Prostate gland (tissue), 2 donors: Measurements from ENCODE around the gene DCPS.

Experiments
- CTCF ChIP-seq, 4 experiments: fragments of 200-600 bp in 2 of 4; fragments of 450-650 bp in 2 of 4; sonication (generic) in 2 of 4; IDR thresholded peaks; 1 replicate in 3 of 4; 2 replicates in 1 of 4; pipeline ENCODE4 v1.5.1; 2016 to 2019; ENCODE audit warnings: antibody characterized with exemption in 4 of 4, mild to moderate bottlenecking in 2 of 4, moderate library complexity in 2 of 4
- POLR2A ChIP-seq: fragments of 450-650 bp; IDR thresholded peaks from one replicate; pipeline ENCODE4 v1.6.1; 2016; ENCODE audit warnings: antibody characterized with exemption, mild to moderate bottlenecking
- POLR2AphosphoS5 ChIP-seq: sonication (generic); formaldehyde crosslinking; IDR thresholded peaks from one replicate; pipeline ENCODE4 v1.6.1; 2017; ENCODE audit warnings: antibody characterized with exemption

DNA sequence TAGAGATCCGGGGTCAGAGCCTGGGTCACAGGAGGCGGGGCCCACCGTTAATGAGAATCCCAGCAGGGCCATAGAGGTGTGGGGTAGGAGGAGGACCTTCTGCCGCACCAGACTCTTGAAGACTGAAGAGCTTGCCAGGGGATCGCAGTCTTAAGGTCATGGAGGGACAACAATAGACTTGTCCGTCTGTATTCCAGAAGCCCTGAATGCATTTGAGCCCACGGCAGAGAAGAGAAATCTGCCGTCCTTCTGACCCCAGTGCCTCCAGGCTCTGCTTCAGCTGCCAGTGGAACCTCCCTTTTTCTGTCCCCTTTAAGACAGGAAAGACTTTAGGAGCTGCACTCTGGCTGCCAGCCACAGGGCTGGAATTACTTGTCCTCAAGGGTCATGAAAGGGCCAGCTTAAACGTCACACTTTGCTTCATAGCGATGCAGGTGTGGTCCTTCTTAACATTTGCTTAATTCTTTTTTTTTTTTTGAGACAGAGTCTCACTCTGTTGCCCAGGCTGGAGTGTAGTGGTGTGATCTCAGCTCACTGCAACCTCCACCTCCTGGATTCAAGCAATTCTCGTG is 36.1 kb downstream of the DCPS start:
- TF ChIP-seq POLR2AphosphoS5 (no peak), POLR2A (no peak), CTCF (IDR thresholded peaks at IDR 0.05) (no peak)
